ENCODE results near the gene OR51B6. TPM values are rescaled to one million over a fixed set of nuclear protein-coding genes. Genes with fewer than 3 reads are reported as not detected.
"Not testable (repeated sequence)": the region's sequence is repeated elsewhere in the genome, so short reads cannot be mapped to it uniquely, and the experiment has no call there.

The OR51B6 gene, protein sequence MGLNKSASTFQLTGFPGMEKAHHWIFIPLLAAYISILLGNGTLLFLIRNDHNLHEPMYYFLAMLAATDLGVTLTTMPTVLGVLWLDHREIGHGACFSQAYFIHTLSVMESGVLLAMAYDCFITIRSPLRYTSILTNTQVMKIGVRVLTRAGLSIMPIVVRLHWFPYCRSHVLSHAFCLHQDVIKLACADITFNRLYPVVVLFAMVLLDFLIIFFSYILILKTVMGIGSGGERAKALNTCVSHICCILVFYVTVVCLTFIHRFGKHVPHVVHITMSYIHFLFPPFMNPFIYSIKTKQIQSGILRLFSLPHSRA
- total RNA-seq (not detected), polyA plus RNA-seq (not detected)
- long read RNA-seq, donor 1 = 0 reads
- long read RNA-seq, donor 2 = 0 reads
- long read RNA-seq, donor 3 = 0 reads
- long read RNA-seq, donor 4 = 0 reads
- long read RNA-seq, donor 5 = 0 reads
- long read RNA-seq, donor 6 = 0 reads
- long read RNA-seq, donor 7 = 0 reads
- long read RNA-seq, donor 8 = 0 reads
- long read RNA-seq, donor 9 = 0 reads
- long read RNA-seq, donor 10 = 0 reads

- H3K4me3 ChIP-seq (ENCODE audit: low read length in 2 of 2) = no peak within 1 kb of the TSS
- no peaks in the 10 kb centered on the region for H3K4me1 ChIP-seq (ENCODE audit: control insufficient read depth in 2 of 2, insufficient read depth in 2 of 2, low read length in 2 of 2)
- H3K27ac ChIP-seq (ENCODE audit: low read depth in 1 of 2, low read length in 1 of 2) = no peak within 1 kb of the TSS
- no peaks in the 10 kb centered on the region for H3K27me3 ChIP-seq (ENCODE audit: control insufficient read depth in 2 of 2, insufficient read depth in 1 of 2, low read length in 1 of 2)
- WGBS = 82% methylated on average over 1 of the region's 1 CpG
- no peak for DNase-seq (ENCODE audit: low read depth in 6 of 9, low spot score in 9 of 9)
- no peaks in the 10 kb centered on the region for H3K9me3 ChIP-seq (ENCODE audit: control insufficient read depth in 2 of 2, insufficient read depth in 1 of 2, low read length in 1 of 2)
- H3K36me3 ChIP-seq (ENCODE audit: control insufficient read depth in 2 of 2, insufficient read depth in 2 of 2, low read length in 1 of 2) = no peaks in the 10 kb centered on the region
These were observed at the start of gene OR51B6 for GRCh38 chr11:5351208-5351607. Gene OR51B6 (plus strand): TSS chr11:5351508. CDS start chr11:5351508, 0 bp downstream.

GRCh38 chr11:5301846-5302245 lies 49.5 kb upstream of the OR51B6 start, which contains the start of gene OR51B4:
Gene OR51B4 (minus strand): TSS chr11:5301946. CDS start chr11:5301946, 0 bp downstream.
- no peaks in the 10 kb centered on the region for H3K36me3 ChIP-seq (ENCODE audit: control insufficient read depth in 2 of 2, insufficient read depth in 2 of 2, low read length in 1 of 2)
- H3K4me1 ChIP-seq (ENCODE audit: control insufficient read depth in 2 of 2, insufficient read depth in 2 of 2, low read length in 2 of 2) = no peaks in the 10 kb centered on the region
- H3K27ac ChIP-seq (ENCODE audit: low read depth in 1 of 2, low read length in 1 of 2) = no peak within 1 kb of the TSS
- no peaks in the 10 kb centered on the region for H3K27me3 ChIP-seq (ENCODE audit: control insufficient read depth in 2 of 2, insufficient read depth in 1 of 2, low read length in 1 of 2)
- no peak within 1 kb of the TSS for H3K4me3 ChIP-seq (ENCODE audit: low read length in 2 of 2)
- 97% methylated on average over 2 of the region's 2 CpGs for WGBS
- H3K9me3 ChIP-seq (ENCODE audit: control insufficient read depth in 2 of 2, insufficient read depth in 1 of 2, low read length in 1 of 2) = no peaks in the 10 kb centered on the region
- DNase-seq (ENCODE audit: low read depth in 6 of 9, low spot score in 9 of 9) = no peak

DNA sequence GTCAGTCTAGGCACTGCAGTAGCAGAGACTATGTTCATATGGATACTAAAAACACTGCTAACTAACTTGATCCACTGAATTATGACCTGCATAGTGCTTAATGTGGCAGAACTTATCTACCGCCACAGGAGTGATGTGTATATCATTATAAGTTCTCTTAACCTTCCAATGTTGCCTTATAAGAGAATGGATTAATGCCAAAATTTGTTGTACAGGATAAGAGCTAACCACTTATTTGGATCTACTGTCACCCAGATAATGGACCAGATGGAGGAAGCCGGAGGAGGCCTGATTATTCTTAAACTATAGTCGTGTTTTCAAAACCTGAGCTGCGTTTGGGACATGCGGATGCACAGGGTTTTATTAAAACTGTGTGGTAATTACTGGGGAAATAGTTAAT lies 47.7 kb upstream of the OR51B6 start:
- H3K4me1 ChIP-seq (ENCODE audit: control insufficient read depth in 2 of 2, insufficient read depth in 2 of 2, low read length in 2 of 2) = no peaks in the 10 kb centered on the region
- no peaks in the 10 kb centered on the region for H3K36me3 ChIP-seq (ENCODE audit: control insufficient read depth in 2 of 2, insufficient read depth in 2 of 2, low read length in 1 of 2)
- no peak for DNase-seq (ENCODE audit: low read depth in 6 of 9, low spot score in 9 of 9)
- no peak overlapping the region for H3K27ac ChIP-seq (ENCODE audit: low read depth in 1 of 2, low read length in 1 of 2)
- no peaks in the 10 kb centered on the region for H3K27me3 ChIP-seq (ENCODE audit: control insufficient read depth in 2 of 2, insufficient read depth in 1 of 2, low read length in 1 of 2)
- no peak overlapping the region for H3K4me3 ChIP-seq (ENCODE audit: low read length in 2 of 2)
- H3K9me3 ChIP-seq (ENCODE audit: control insufficient read depth in 2 of 2, insufficient read depth in 1 of 2, low read length in 1 of 2) = no peaks in the 10 kb centered on the region
- 89% methylated on average over 5 of the region's 5 CpGs for WGBS

- no peak for DNase-seq (ENCODE audit: low read depth in 6 of 9, low spot score in 9 of 9)
- H3K36me3 ChIP-seq (ENCODE audit: control insufficient read depth in 2 of 2, insufficient read depth in 2 of 2, low read length in 1 of 2) = no peaks in the 10 kb centered on the region
- no peak overlapping the region for H3K4me3 ChIP-seq (ENCODE audit: low read length in 2 of 2)
- H3K27ac ChIP-seq (ENCODE audit: low read depth in 1 of 2, low read length in 1 of 2) = no peak overlapping the region
- no peaks in the 10 kb centered on the region for H3K4me1 ChIP-seq (ENCODE audit: control insufficient read depth in 2 of 2, insufficient read depth in 2 of 2, low read length in 2 of 2)
- WGBS = 52% methylated on average over 1 of the region's 1 CpG
- no peaks in the 10 kb centered on the region for H3K9me3 ChIP-seq (ENCODE audit: control insufficient read depth in 2 of 2, insufficient read depth in 1 of 2, low read length in 1 of 2)
- H3K27me3 ChIP-seq (ENCODE audit: control insufficient read depth in 2 of 2, insufficient read depth in 1 of 2, low read length in 1 of 2) = no peaks in the 10 kb centered on the region
These were observed 47.3 kb upstream of the OR51B6 start for GRCh38 chr11:5304046-5304445.

GRCh38 chr11:5307256-5308019 lies 43.9 kb upstream of the OR51B6 start:
- no peaks in the 10 kb centered on the region for H3K27me3 ChIP-seq (ENCODE audit: control insufficient read depth in 2 of 2, insufficient read depth in 1 of 2, low read length in 1 of 2)
- H3K4me3 ChIP-seq (ENCODE audit: low read length in 2 of 2) = no peak overlapping the region
- WGBS = 93% methylated on average over 2 of the region's 2 CpGs

DNA sequence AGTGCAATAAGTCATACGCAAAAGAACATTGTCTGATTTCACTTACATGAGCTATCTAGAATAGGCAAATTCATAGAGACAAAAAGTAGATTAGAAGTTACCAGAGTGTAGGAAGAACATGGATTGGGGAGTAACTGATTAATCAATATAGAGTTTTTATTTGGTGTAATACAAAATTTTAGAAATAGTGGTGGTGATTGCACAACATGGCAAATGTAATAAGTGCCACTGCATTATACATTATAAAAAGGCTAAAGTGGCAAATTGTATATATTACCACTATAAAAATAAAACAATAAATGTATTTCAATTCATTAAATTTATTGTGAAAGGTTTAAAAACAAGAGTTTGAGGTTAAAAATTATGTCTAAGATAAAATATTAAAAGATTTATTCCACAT lies 40.9 kb upstream of the OR51B6 start:
- no peak for DNase-seq (ENCODE audit: low read depth in 6 of 9, low spot score in 9 of 9)
- Histone ChIP-seq H3K36me3 (ENCODE audit: control insufficient read depth in 2 of 2, insufficient read depth in 2 of 2, low read length in 1 of 2) (no peaks in the 10 kb centered on the region), H3K4me1 (ENCODE audit: control insufficient read depth in 2 of 2, insufficient read depth in 2 of 2, low read length in 2 of 2) (no peaks in the 10 kb centered on the region), H3K27me3 (ENCODE audit: control insufficient read depth in 2 of 2, insufficient read depth in 1 of 2, low read length in 1 of 2) (no peaks in the 10 kb centered on the region), H3K27ac (ENCODE audit: low read depth in 1 of 2, low read length in 1 of 2) (no peak overlapping the region), H3K9me3 (ENCODE audit: control insufficient read depth in 2 of 2, insufficient read depth in 1 of 2, low read length in 1 of 2) (no peaks in the 10 kb centered on the region), H3K4me3 (ENCODE audit: low read length in 2 of 2) (no peak overlapping the region)
- WGBS = 95% methylated on average over 1 of the region's 1 CpG

More at GRCh38 chr11:5307256-5308019, 43.9 kb upstream of the OR51B6 start:
- H3K9me3 ChIP-seq (ENCODE audit: control insufficient read depth in 2 of 2, insufficient read depth in 1 of 2, low read length in 1 of 2) = no peaks in the 10 kb centered on the region
- no peak for DNase-seq (ENCODE audit: low read depth in 6 of 9, low spot score in 9 of 9)
- no peaks in the 10 kb centered on the region for H3K4me1 ChIP-seq (ENCODE audit: control insufficient read depth in 2 of 2, insufficient read depth in 2 of 2, low read length in 2 of 2)
- no peaks in the 10 kb centered on the region for H3K36me3 ChIP-seq (ENCODE audit: control insufficient read depth in 2 of 2, insufficient read depth in 2 of 2, low read length in 1 of 2)
- no peak overlapping the region for H3K27ac ChIP-seq (ENCODE audit: low read depth in 1 of 2, low read length in 1 of 2)

DNA sequence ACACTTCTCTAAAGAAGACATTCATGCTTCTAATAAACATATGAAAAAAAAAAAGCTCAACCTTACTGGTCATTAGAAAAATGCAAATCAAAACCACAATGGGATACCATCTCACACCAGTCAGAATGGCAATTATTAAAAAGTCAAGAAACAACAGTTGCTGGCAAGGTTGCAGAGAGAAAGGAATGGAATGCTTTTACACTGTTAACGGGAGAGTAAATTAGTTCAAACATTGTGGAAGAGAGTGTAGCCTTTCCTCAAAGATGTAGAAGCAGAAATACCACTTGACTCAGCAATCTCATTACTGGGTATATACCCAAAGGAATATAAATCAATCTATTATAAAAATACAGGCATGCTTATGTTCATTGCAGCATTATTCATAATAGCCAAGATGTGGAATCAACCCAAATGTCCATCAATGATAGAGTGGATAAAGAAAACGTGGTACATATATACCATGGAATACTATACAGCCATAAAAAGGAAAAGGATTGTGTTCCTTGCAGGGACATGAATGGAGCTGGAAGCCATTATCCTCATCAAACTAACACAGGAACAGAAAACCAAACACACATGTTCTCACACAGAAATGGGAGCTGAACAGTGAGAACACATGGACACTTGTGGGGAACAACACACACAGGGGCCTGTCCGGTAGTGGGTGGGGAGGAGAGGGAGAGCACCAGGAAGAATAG lies 37.8 kb upstream of the OR51B6 start:
- not testable (repeated sequence) for DNase-seq (ENCODE audit: low read depth in 6 of 9, low spot score in 9 of 9); H3K27ac ChIP-seq (ENCODE audit: low read depth in 1 of 2, low read length in 1 of 2); H3K36me3 ChIP-seq (ENCODE audit: control insufficient read depth in 2 of 2, insufficient read depth in 2 of 2, low read length in 1 of 2); H3K4me3 ChIP-seq (ENCODE audit: low read length in 2 of 2); H3K27me3 ChIP-seq (ENCODE audit: control insufficient read depth in 2 of 2, insufficient read depth in 1 of 2, low read length in 1 of 2); H3K9me3 ChIP-seq (ENCODE audit: control insufficient read depth in 2 of 2, insufficient read depth in 1 of 2, low read length in 1 of 2); H3K4me1 ChIP-seq (ENCODE audit: control insufficient read depth in 2 of 2, insufficient read depth in 2 of 2, low read length in 2 of 2)
- 92% methylated on average over 3 of the region's 3 CpGs for whole genome bisulfite sequencing

- H3K27me3 ChIP-seq (ENCODE audit: control insufficient read depth in 2 of 2, insufficient read depth in 1 of 2, low read length in 1 of 2) = no peaks in the 10 kb centered on the region
- DNase-seq (ENCODE audit: low read depth in 6 of 9, low spot score in 9 of 9) = no peak
- no peaks in the 10 kb centered on the region for H3K36me3 ChIP-seq (ENCODE audit: control insufficient read depth in 2 of 2, insufficient read depth in 2 of 2, low read length in 1 of 2)
- H3K9me3 ChIP-seq (ENCODE audit: control insufficient read depth in 2 of 2, insufficient read depth in 1 of 2, low read length in 1 of 2) = no peaks in the 10 kb centered on the region
- WGBS = 86% methylated on average over 5 of the region's 5 CpGs
- no peaks in the 10 kb centered on the region for H3K4me1 ChIP-seq (ENCODE audit: control insufficient read depth in 2 of 2, insufficient read depth in 2 of 2, low read length in 2 of 2)
- H3K4me3 ChIP-seq (ENCODE audit: low read length in 2 of 2) = no peak overlapping the region
- no peak overlapping the region for H3K27ac ChIP-seq (ENCODE audit: low read depth in 1 of 2, low read length in 1 of 2)
These were observed 34.0 kb upstream of the OR51B6 start for GRCh38 chr11:5317292-5317691.

Measured in thymus (tissue), 14 donors.